Esophagus muscularis mucosa (tissue), 4 donors: Measurements from ENCODE around the gene UBE2G2. TPM values are rescaled to one million over a fixed set of nuclear protein-coding genes. Genes with fewer than 3 reads are reported as not detected.

Experiments used
- DNase-seq: peaks from one replicate; pipeline ENCODE4 v3.0.0-alpha.2; 2017; ENCODE audit errors: extremely low spot score
- H3K27ac ChIP-seq, 4 donors: fragments of 200-600 bp; sonication (generic); replicated peaks in 1 of 4; 1 replicate in 3 of 4; 2 replicates in 1 of 4; pipeline ENCODE4 v1.5.1; 2016 to 2019; ENCODE audit warnings: mild to moderate bottlenecking in 1 of 4
- H3K27me3 ChIP-seq, 4 donors: fragments of 200-600 bp; sonication (generic); one replicate each; pipeline versions ENCODE4 v1.5.1 to v1.6.0; 2016 to 2019
- H3K36me3 ChIP-seq, 4 donors: fragments of 200-600 bp; sonication (generic); one replicate each; pipeline ENCODE4 v1.5.1; 2016 to 2019
- H3K4me1 ChIP-seq, 4 donors: fragments of 200-600 bp; sonication (generic); one replicate each; pipeline ENCODE4 v1.5.1; 2016 to 2019
- H3K4me3 ChIP-seq, 4 donors: fragments of 200-600 bp; sonication (generic); 1 replicate in 2 of 4; 2 replicates in 2 of 4; pipeline ENCODE4 v1.5.1; 2016 to 2019; ENCODE audit warnings: mild to moderate bottlenecking in 4 of 4, moderate library complexity in 1 of 4
- H3K9me3 ChIP-seq, 4 donors: fragments of 200-600 bp; sonication (generic); 1 replicate in 3 of 4; 2 replicates in 1 of 4; pipeline ENCODE4 v1.5.1; 2016 to 2019
- EP300 ChIP-seq: sonication (generic); formaldehyde crosslinking; IDR thresholded peaks from one replicate; pipeline ENCODE4 v1.6.1; 2017; ENCODE audit warnings: antibody characterized with exemption
- POLR2A ChIP-seq: fragments of 450-650 bp; IDR thresholded peaks from one replicate; pipeline ENCODE4 v1.6.1; 2017; ENCODE audit warnings: antibody characterized with exemption, moderate library complexity, mild to moderate bottlenecking, low read depth
- POLR2AphosphoS5 ChIP-seq, 2 donors: sonication (generic); formaldehyde crosslinking; IDR thresholded peaks; one replicate each; pipeline ENCODE4 v1.6.1; 2017; ENCODE audit warnings: antibody characterized with exemption in 2 of 2
- WGBS: methylation state at CpG from one replicate; pipeline ENCODE4 v1.1.5; 2018; 5-methylcytosine and 5-hydroxymethylcytosine counted together
- intact Hi-C: fragments of 100-400 bp; cut with DNase I; formaldehyde crosslinking; loops from one replicate; pipeline ENCODE4 v1.15.1; 2023
- total RNA-seq, 4 donors: library from RNA; depleted of rRNA; stranded (reverse); fragments of >200 nt; gene quantifications; one replicate each; pipeline versions ENCODE4 v1.1.0 to v1.2.1, GENCODE V29; 2016
- TF ChIP-seq, protein P1 (sequence below), 3 experiments: fragments of 200-600 bp in 2 of 3; fragments of 450-650 bp in 1 of 3; sonication (generic) in 2 of 3; IDR thresholded peaks; one replicate each; pipeline ENCODE4 v1.5.1; 2017 to 2019; ENCODE audit warnings: antibody characterized with exemption in 3 of 3, mild to moderate bottlenecking in 2 of 3, moderate library complexity in 1 of 3

UBE2G2 gene
- total RNA-seq, 4 donors from 2014 or later = 74.4 to 174 (median 81.7) TPM

DNA sequence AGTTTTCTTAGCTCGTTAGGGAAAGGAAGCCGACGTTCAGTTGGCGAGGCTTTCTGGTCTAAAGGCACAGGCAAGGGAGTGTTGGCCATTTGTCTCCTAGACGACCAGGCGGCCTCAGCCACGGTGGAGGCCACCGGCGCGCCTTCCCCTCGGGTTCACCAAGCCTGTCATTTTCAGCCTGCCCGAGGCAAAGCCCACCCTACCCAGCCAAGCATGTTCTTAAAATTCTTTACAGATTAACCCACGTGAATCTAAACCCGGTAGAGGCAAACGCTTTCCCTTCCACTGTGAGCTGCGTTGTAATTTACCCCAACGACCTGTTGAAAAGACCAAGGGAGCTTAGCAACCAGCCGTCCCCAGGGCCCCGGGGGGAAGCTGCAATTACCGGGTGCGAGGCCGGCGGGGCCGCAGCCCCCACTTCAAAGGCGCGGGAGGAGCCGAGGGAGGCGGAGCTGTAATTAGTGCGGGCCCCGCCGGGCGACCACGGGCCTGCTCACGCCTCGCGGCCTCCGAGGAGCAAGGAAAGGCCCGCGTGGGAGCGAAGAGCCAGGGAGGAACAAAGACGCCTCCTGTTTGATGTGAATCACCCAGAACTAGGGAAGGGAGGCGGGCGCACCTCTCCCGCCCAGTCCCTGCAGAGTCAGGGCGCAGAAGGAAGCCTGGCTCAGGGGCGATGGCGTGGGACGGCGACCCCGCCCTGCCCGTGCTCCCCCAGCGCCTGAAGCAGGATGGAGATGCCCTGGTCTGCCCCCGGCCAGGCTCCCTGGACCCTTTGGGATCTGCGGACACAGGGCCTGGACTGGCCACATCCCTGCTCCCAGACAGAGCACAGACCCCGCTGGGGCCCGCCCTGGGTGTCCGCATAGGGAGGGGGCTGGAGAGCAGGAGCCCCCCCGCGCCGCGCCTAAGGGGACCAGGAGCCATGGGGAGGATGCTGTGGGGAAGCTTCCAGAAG, 78.2 kb downstream of the UBE2G2 start:
- Histone ChIP-seq H3K27ac (no peak overlapping the region), H3K36me3 (no peaks in the 10 kb centered on the region), H3K27me3 (peaks cover 0 to 80% (median 16%) of the 10 kb centered on the region in 4 donors), H3K9me3 (no peaks in the 10 kb centered on the region), H3K4me1 (peaks cover 0 to 11% (median 8%) of the 10 kb centered on the region in 4 donors), H3K4me3 (no peak overlapping the region)
- intact Hi-C loops = no loop called here
- 18% methylated on average over 50 of the region's 61 CpGs for whole genome bisulfite sequencing
- TF ChIP-seq, protein P1, sequence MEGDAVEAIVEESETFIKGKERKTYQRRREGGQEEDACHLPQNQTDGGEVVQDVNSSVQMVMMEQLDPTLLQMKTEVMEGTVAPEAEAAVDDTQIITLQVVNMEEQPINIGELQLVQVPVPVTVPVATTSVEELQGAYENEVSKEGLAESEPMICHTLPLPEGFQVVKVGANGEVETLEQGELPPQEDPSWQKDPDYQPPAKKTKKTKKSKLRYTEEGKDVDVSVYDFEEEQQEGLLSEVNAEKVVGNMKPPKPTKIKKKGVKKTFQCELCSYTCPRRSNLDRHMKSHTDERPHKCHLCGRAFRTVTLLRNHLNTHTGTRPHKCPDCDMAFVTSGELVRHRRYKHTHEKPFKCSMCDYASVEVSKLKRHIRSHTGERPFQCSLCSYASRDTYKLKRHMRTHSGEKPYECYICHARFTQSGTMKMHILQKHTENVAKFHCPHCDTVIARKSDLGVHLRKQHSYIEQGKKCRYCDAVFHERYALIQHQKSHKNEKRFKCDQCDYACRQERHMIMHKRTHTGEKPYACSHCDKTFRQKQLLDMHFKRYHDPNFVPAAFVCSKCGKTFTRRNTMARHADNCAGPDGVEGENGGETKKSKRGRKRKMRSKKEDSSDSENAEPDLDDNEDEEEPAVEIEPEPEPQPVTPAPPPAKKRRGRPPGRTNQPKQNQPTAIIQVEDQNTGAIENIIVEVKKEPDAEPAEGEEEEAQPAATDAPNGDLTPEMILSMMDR (IDR thresholded peaks at IDR 0.05) = no peak
- TF ChIP-seq POLR2AphosphoS5 (IDR thresholded peaks at IDR 0.05) (no peak), POLR2A (no peak), EP300 (no peak)
- no peak for DNase-seq

DNA sequence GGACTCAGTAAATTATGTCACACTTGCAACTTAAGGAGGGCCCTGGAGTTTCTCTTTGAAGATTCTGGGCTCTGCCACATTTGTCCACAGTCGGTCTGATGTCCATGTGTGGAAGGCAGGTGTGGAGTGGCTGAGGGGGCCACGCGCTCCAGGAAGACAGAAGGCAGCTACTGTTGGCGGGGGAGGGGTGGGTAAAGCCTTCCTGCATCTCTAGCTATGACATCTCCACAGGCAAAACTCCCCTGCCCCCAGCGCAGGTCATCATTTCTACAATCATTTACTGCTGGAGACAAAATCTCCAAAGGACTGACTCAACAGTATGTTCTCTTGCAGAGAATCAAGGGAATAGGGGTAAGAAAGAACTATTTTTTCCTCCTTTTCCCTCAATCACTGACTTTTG, 78.9 kb downstream of the UBE2G2 start:
- H3K4me1 ChIP-seq = peaks cover 0 to 11% (median 8%) of the 10 kb centered on the region in 4 donors
- peaks cover 0 to 75% (median 16%) of the 10 kb centered on the region in 4 donors for H3K27me3 ChIP-seq
- H3K4me3 ChIP-seq = no peak overlapping the region
- H3K9me3 ChIP-seq = no peaks in the 10 kb centered on the region
- DNase-seq = no peak
- intact Hi-C loops = no loop called here
- TF ChIP-seq POLR2AphosphoS5 (IDR thresholded peaks at IDR 0.05) (no peak), EP300 (no peak), POLR2A (no peak)
- TF ChIP-seq, protein P1 (IDR thresholded peaks at IDR 0.05) = no peak
- no peak overlapping the region for H3K27ac ChIP-seq
- H3K36me3 ChIP-seq = no peaks in the 10 kb centered on the region
- 74% methylated on average over 5 of the region's 5 CpGs for WGBS

DNA sequence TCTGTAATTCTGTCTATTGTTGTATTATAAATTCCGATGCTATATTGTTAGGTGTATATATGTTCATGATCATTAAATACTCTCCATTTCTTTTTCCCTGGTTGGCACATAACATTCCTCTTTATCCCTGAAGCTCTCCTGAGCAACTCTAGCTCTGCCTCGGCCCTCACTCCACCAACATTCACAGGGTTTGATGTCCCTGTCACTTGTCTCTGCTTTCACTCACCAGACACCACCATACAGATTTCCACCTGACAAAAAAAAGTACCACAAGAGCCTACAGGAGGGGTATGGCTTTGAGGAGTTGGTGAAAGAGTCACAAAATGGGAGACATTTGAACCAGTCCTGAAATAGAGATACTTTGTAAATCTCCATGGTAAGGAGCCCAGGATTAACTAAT, 81.5 kb downstream of the UBE2G2 start:
- Histone ChIP-seq H3K4me1 (peaks cover 0 to 11% (median 8%) of the 10 kb centered on the region in 4 donors), H3K27me3 (peaks cover 0 to 50% (median 16%) of the 10 kb centered on the region in 4 donors), H3K36me3 (no peaks in the 10 kb centered on the region), H3K4me3 (no peak overlapping the region), H3K27ac (no peak overlapping the region), H3K9me3 (no peaks in the 10 kb centered on the region)
- WGBS = 89% methylated on average over 2 of the region's 2 CpGs
- no peak for DNase-seq
- intact Hi-C loops = no loop called here
- TF ChIP-seq, protein P1 (IDR thresholded peaks at IDR 0.05) = no peak
- TF ChIP-seq POLR2A = no peak
- TF ChIP-seq EP300 = no peak
- TF ChIP-seq POLR2AphosphoS5 (IDR thresholded peaks at IDR 0.05) = no peak

Other genes with a start within 250 kb of the UBE2G2 start
- not detected for gene KRTAP10-3, start 243.0 kb downstream of the UBE2G2 start, total RNA-seq
- not detected for gene KRTAP10-4, start 228.1 kb downstream of the UBE2G2 start, total RNA-seq
- gene KRTAP10-5, start 221.2 kb downstream of the UBE2G2 start, total RNA-seq = not detected
- not detected for gene KRTAP10-6, start 209.3 kb downstream of the UBE2G2 start, total RNA-seq
- not detected for gene KRTAP10-7, start 201.2 kb downstream of the UBE2G2 start, total RNA-seq
- not detected for gene KRTAP10-8, start 189.7 kb downstream of the UBE2G2 start, total RNA-seq
- not detected for gene KRTAP10-9, start 174.7 kb downstream of the UBE2G2 start, total RNA-seq
- gene KRTAP10-10, start 164.5 kb downstream of the UBE2G2 start, total RNA-seq = not detected
- gene KRTAP10-11, start 155.4 kb downstream of the UBE2G2 start, total RNA-seq = not detected
- gene KRTAP12-4, start 147.2 kb downstream of the UBE2G2 start, total RNA-seq = not detected
- gene KRTAP12-3, start 143.9 kb downstream of the UBE2G2 start, total RNA-seq = not detected
- gene KRTAP12-2, start 134.9 kb downstream of the UBE2G2 start, total RNA-seq = not detected
- not detected for gene KRTAP12-1, start 119.7 kb downstream of the UBE2G2 start, total RNA-seq
- not detected for gene KRTAP10-12, start 104.6 kb downstream of the UBE2G2 start, total RNA-seq
- gene TSPEAR, start 90.2 kb downstream of the UBE2G2 start, total RNA-seq = under 1 TPM in 2 of 4 donors, not detected in 2; under 0.01 to 0.23 TPM
- gene SUMO3, start 16.2 kb upstream of the UBE2G2 start, total RNA-seq = 10 to 100 TPM; 46.1 to 52.2 (median 48.6) TPM
- 100 to 1,000 TPM; 222 to 382 (median 302) TPM for gene PTTG1IP, start 71.9 kb upstream of the UBE2G2 start, total RNA-seq
- 100 to 1,000 TPM in 1 of 4 donors, 10 to 100 TPM in 3; 33.2 to 110 (median 44.0) TPM for gene ITGB2, start 119.1 kb upstream of the UBE2G2 start, total RNA-seq
- gene SLX9, start 138.2 kb upstream of the UBE2G2 start, total RNA-seq = 10 to 100 TPM; 20.8 to 59.3 (median 27.6) TPM